ENCODE data around the gene DCAF8.
"Not testable (repeated sequence)": the region's sequence is repeated elsewhere in the genome, so short reads cannot be mapped to it uniquely, and the experiment has no call there.

The DCAF8 gene

GRCh38 chr1:160261893-160262794 is at the start of gene DCAF8:
TSS of gene DCAF8 (minus strand) at chr1:160262549. CDS start at chr1:160244008, 18,541 bp downstream.
- peak; percentile 95 to 99 (median 98) for DNase-seq
- intact Hi-C loops (cut with DNase I), result loop anchor here (2.0 kb wide), 1 partner anchor 23 kb away; the partner anchor contains the start of gene PEX19

- intact Hi-C loops (cut with DNase I), result no loop called here
- no peak for DNase-seq
These were observed 47.2 kb upstream of the DCAF8 start for GRCh38 chr1:160309571-160309970.

- no peak for DNase-seq
- intact Hi-C loops (cut with DNase I), result no loop called here
These were observed 46.8 kb upstream of the DCAF8 start for GRCh38 chr1:160309185-160309557.

GRCh38 chr1:160308451-160309184 is 46.3 kb upstream of the DCAF8 start:
- DNase-seq, result no peak
- intact Hi-C loops (cut with DNase I), result no loop called here

- intact Hi-C loops (cut with DNase I), result no loop called here
- no peak for DNase-seq
These were observed 44.9 kb upstream of the DCAF8 start for GRCh38 chr1:160307118-160307791.

GRCh38 chr1:160300173-160300572 is 37.8 kb upstream of the DCAF8 start:
- no peak for DNase-seq
- intact Hi-C loops (cut with DNase I), result no loop called here

- intact Hi-C loops (cut with DNase I), result loop anchor here (10.0 kb wide), 2 partner anchors 49 to 79 kb away; partner anchors contain the start of genes COPA and NCSTN
- no peak for DNase-seq
These were observed 33.7 kb upstream of the DCAF8 start for GRCh38 chr1:160296036-160296435.

- intact Hi-C loops (cut with DNase I), result loop anchor here (10.0 kb wide), 2 partner anchors 52 to 82 kb away; partner anchors contain the start of genes COPA and NCSTN
- DNase-seq, result no peak
These were observed 30.9 kb upstream of the DCAF8 start for GRCh38 chr1:160293020-160293968.

GRCh38 chr1:160291248-160292220 is 29.2 kb upstream of the DCAF8 start:
- peak in 9 of 10 donors; percentile 41 to 95 (median 69) for DNase-seq
- intact Hi-C loops (cut with DNase I), result loop anchor here (10.0 kb wide), 2 partner anchors 53 to 83 kb away; partner anchors contain the start of genes COPA and NCSTN

GRCh38 chr1:160287769-160288168 is 25.4 kb upstream of the DCAF8 start:
- DNase-seq; intact Hi-C loops (cut with DNase I): not testable (repeated sequence)

GRCh38 chr1:160285506-160285905 is 23.2 kb upstream of the DCAF8 start:
- intact Hi-C loops (cut with DNase I), result loop anchor here (2.0 kb wide), 1 partner anchor 23 kb away; the partner anchor contains the start of gene DCAF8
- DNase-seq, result no peak

- intact Hi-C loops (cut with DNase I), result loop anchor here (2.0 kb wide), 1 partner anchor 22 kb away; the partner anchor contains the start of gene DCAF8
These were observed 22.5 kb upstream of the DCAF8 start, which contains the start of gene PEX19 for GRCh38 chr1:160284782-160285344. TSS of gene PEX19 (minus strand) at chr1:160285133. CDS start at chr1:160285124, 9 bp downstream.

GRCh38 chr1:160284220-160284781 is 22.0 kb upstream of the DCAF8 start:
- DNase-seq, result peak in 1 of 10 donors; percentile 4
- intact Hi-C loops (cut with DNase I), result loop anchor here (2.0 kb wide), 1 partner anchor 22 kb away; the partner anchor contains the start of gene DCAF8

More at GRCh38 chr1:160284782-160285344, 22.5 kb upstream of the DCAF8 start, which contains the start of gene PEX19:
- DNase-seq, result peak; percentile 94 to 99 (median 96)

GRCh38 chr1:160282807-160283206 is 20.5 kb upstream of the DCAF8 start:
- intact Hi-C loops (cut with DNase I), result no loop called here

GRCh38 chr1:160277987-160278386 is 15.6 kb upstream of the DCAF8 start:
- DNase-seq, result no peak
- intact Hi-C loops (cut with DNase I), result no loop called here

More at GRCh38 chr1:160282807-160283206, 20.5 kb upstream of the DCAF8 start:
- DNase-seq, result no peak

GRCh38 chr1:160277330-160277729 is 15.0 kb upstream of the DCAF8 start:
- DNase-seq, result no peak
- intact Hi-C loops (cut with DNase I), result no loop called here

GRCh38 chr1:160271025-160271424 is 8.7 kb upstream of the DCAF8 start:
- intact Hi-C loops (cut with DNase I), result no loop called here
- no peak for DNase-seq

Data from posterior cingulate gyrus (tissue), 11 donors.